ENCODE data around the gene FOXS1.

- TF ChIP-seq CTCF (IDR thresholded peaks at IDR 0.05) (no peak), POLR2AphosphoS5 (IDR thresholded peaks at IDR 0.05; ENCODE audit: low read depth, low read length) (no peak), SIN3A (IDR thresholded peaks at IDR 0.05; ENCODE audit: borderline replicate concordance, insufficient read depth, low read depth, low read length) (no peak)
Observed at GRCh38 chr20:31866221-31866620, 20.8 kb upstream of the FOXS1 start.

Measured in Panc1 (cell line).